Colonic mucosa (tissue), 4 donors: Measurements from ENCODE around the gene RPS6KB2. TPM values are rescaled to one million over a fixed set of nuclear protein-coding genes. Genes with fewer than 3 reads are reported as not detected.
"Not testable (repeated sequence)": the region's sequence is repeated elsewhere in the genome, so short reads cannot be mapped to it uniquely, and the experiment has no call there.

ENCODE experiments used
- DNase-seq: peaks from one replicate; pipeline ENCODE4 v3.0.0-alpha.2; 2020
- H3K27ac ChIP-seq: fragments of 200-600 bp; one replicate; pipeline ENCODE4 v1.8.0; 2021
- H3K27me3 ChIP-seq: fragments of 200-600 bp; one replicate; pipeline ENCODE4 v1.8.0; 2021
- H3K36me3 ChIP-seq: fragments of 200-600 bp; one replicate; pipeline ENCODE4 v1.8.0; 2021
- H3K4me1 ChIP-seq: fragments of 200-600 bp; one replicate; pipeline ENCODE4 v1.8.0; 2021; ENCODE audit warnings: mild to moderate bottlenecking
- H3K4me3 ChIP-seq: fragments of 200-600 bp; one replicate; pipeline ENCODE4 v1.8.0; 2021
- H3K9ac ChIP-seq, 2 donors: one replicate each; pipeline ENCODE4 v1.7.0; 2013; ENCODE audit warnings: control low read depth in 2 of 2, low read depth in 2 of 2, low read length in 2 of 2
- H3K9me3 ChIP-seq: fragments of 200-600 bp; one replicate; pipeline ENCODE4 v1.8.0; 2021
- intact Hi-C: fragments of 100-400 bp; cut with DNase I; formaldehyde crosslinking; loops from one replicate; pipeline ENCODE4 v1.14.1; 2022
- total RNA-seq, 2 donors: library from RNA; stranded (reverse); fragmentation: NEBNext Ultra II Directional in 1 of 2; extraction: Animal tissue kit (Norgen Biotek cat#: 25700) in 1 of 2; gene quantifications; one replicate each; pipeline ENCODE4 v1.2.1, GENCODE V29; 2021
- TF ChIP-seq, protein P1 (sequence below): fragments of 200-600 bp; IDR thresholded peaks from one replicate; pipeline ENCODE4 v1.8.0; 2022; ENCODE audit warnings: antibody characterized with exemption, mild to moderate bottlenecking
- donor health status: healthy.
- donor health status: DM: no; HTN: no; CAD: no.
- donor health status: DM: no; HTN: no; CAD: no.

The RPS6KB2 gene
- total RNA-seq, 2 donors from 2014 or later, result 38.3 to 70.4 TPM

DNA sequence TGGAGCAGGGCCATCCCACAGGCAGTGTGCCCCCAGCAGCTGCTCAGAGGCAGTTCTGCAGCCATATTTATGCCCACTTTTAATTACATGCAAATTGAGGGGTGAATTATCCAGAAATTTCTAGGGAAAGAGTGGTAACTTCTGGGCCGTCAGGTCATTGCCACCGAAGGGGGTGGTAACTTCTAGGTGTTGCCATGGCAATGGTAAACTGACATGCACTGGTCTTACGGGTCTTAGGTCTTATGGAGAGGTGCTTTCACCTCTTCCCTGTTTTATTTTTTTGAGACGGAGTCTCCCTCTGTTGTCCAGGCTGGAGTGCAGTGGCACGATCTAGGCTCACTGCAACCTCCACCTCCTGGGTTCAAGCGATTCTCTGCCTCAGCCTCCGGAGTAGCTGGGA lies 44.6 kb downstream of the RPS6KB2 start:
- Histone ChIP-seq H3K27ac (no peak overlapping the region), H3K27me3 (no peaks in the 10 kb centered on the region), H3K36me3 (no peaks in the 10 kb centered on the region), H3K9me3 (no peaks in the 10 kb centered on the region), H3K4me1 (peaks cover 5% of the 10 kb centered on the region), H3K9ac (no peak overlapping the region), H3K4me3 (no peak overlapping the region)
- intact Hi-C loops, result no loop called here
- no peak for DNase-seq
- TF ChIP-seq, protein P1, sequence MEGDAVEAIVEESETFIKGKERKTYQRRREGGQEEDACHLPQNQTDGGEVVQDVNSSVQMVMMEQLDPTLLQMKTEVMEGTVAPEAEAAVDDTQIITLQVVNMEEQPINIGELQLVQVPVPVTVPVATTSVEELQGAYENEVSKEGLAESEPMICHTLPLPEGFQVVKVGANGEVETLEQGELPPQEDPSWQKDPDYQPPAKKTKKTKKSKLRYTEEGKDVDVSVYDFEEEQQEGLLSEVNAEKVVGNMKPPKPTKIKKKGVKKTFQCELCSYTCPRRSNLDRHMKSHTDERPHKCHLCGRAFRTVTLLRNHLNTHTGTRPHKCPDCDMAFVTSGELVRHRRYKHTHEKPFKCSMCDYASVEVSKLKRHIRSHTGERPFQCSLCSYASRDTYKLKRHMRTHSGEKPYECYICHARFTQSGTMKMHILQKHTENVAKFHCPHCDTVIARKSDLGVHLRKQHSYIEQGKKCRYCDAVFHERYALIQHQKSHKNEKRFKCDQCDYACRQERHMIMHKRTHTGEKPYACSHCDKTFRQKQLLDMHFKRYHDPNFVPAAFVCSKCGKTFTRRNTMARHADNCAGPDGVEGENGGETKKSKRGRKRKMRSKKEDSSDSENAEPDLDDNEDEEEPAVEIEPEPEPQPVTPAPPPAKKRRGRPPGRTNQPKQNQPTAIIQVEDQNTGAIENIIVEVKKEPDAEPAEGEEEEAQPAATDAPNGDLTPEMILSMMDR, result no peak

DNA sequence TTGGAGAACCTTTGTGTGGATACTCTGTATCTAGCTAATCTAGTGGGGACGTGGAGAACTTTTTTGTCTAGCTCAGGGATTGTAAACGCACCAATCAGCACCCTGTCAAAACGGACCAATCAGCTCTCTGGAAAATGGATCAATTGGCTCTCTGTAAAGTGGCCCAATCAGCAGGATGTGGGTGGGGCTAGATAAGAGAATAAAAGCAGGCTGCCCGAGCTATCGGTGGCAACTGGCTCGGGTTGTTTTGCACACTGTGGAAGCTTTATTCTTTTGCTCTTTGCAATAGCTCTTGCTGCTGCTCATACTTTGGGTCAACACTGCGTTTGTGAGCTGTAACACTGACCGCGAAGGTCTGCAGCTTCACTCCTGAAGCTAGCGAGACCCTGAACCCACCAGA lies 48.4 kb downstream of the RPS6KB2 start:
- H3K27ac ChIP-seq, H3K27me3 ChIP-seq, intact Hi-C loops, H3K4me1 ChIP-seq, H3K9me3 ChIP-seq, DNase-seq, H3K36me3 ChIP-seq, H3K4me3 ChIP-seq, H3K9ac ChIP-seq: not testable (repeated sequence)

DNA sequence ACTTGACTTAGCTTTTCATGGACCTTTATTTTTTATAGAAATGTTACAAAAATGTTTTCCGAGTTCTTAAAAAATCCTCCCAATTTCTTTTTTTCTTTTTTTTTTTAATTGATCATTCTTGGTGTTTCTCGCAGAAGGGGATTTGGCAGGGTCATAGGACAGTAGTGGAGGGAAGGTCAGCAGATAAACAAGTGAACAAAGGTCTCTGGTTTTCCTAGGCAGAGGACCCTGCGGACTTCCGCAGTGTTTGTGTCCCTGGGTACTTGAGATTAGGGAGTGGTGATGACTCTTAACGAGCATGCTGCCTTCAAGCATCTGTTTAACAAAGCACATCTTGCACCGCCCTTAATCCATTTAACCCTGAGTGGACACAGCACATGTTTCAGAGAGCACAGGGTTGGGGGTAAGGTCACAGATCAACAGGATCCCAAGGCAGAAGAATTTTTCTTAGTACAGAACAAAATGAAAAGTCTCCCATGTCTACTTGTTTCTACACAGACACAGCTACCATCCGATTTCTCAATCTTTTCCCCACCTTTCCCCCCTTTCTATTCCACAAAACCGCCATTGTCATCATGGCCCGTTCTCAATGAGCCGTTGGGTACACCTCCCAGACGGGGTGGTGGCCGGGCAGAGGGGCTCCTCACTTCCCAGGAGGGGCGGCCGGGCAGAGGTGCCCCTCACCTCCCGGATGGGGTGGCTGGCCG lies 49.2 kb downstream of the RPS6KB2 start:
- DNase-seq, H3K27ac ChIP-seq, H3K36me3 ChIP-seq, intact Hi-C loops, H3K27me3 ChIP-seq, H3K9me3 ChIP-seq, H3K4me1 ChIP-seq, H3K9ac ChIP-seq, H3K4me3 ChIP-seq: not testable (repeated sequence)

DNA sequence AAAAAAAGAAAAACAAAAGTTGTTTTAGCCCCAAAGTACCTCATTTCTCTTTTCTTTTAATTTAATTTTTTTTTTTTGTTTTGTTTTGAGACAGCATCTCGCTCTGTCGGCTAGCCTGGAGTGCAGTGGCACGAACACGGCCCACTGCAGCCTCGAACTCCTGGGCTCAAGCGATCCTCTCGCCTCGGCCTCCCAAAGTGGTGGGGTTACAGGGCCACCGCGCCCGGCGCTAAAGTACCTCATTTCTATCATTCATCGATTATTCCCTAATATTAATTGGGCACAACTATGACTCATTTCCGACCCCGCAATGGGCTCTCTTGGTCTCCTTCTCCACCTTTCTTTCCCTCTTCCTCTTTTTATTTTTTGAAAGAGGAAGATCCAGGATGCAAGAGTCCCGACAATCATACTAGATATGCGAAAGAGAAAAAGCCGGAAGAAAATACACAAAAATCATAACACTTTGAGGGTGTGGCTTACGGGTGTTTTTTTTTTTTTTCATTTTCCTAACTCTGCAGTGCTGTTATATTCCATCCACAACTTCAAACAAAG lies 54.1 kb downstream of the RPS6KB2 start:
- TF ChIP-seq, protein P1, result no peak
- H3K9ac ChIP-seq, result peak overlapping the region; percentile 64 to 67
- H3K27me3 ChIP-seq, result no peaks in the 10 kb centered on the region
- peak; percentile 23 for DNase-seq
- peaks cover 11% of the 10 kb centered on the region for H3K4me1 ChIP-seq
- H3K27ac ChIP-seq, result peak overlapping the region; percentile 79
- intact Hi-C loops, result no loop called here
- peak overlapping the region; percentile 53 for H3K4me3 ChIP-seq
- no peaks in the 10 kb centered on the region for H3K36me3 ChIP-seq
- H3K9me3 ChIP-seq, result no peaks in the 10 kb centered on the region

DNA sequence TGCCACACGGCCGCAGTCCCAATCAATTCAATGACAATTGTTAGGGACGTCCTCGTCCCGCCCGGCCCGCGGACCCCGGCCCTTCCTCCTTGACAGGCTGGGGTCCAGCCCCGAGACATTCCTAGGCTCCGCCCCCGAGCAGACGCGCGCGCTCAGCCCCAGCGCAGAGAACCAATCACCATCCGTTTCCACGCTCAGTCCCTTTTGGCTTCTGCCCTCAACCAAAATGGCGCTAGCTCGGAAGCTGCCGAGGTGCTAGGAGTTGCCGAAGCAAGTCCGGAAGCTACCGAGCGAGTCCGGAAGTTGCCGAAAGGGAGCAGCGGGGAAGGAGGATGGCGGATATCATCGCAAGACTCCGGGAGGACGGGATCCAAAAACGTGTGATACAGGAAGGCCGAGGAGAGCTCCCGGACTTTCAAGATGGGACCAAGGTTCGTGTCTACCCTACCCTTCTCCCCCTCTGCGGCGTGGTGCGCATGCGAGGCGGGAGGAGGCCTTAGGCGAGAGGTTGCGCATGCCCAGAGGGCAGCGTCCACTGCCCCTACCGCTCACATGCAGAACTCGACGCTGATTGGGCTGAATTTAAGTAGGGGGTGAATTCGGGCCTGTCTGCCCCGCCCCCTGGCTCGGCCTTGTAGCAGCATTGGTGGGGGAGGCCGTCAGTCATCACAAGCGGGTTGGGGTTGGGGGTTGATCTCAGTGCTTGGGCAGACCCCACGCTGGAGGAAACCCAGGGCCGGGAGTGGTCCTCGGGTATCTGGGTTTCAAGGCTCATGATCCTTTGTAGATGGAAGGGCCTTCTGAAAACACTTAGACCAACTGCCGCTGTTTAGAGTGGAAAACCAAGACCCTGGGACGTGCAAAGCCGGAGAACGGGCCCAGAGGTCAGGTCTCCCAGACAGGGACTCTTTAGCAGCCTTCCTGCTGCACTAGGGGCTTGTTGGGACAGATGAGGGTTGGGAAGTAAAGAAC lies 54.8 kb downstream of the RPS6KB2 start, which contains the start of gene AIP:
TSS of gene AIP (plus strand) at position 200 of the 972 bp plus-strand sequence. CDS start at position 333, 133 bp downstream.
- peak; percentile 99 for DNase-seq
- H3K9ac ChIP-seq, result peak within 1 kb of the TSS; percentile 64 to 67
- H3K27me3 ChIP-seq, result no peaks in the 10 kb centered on the region
- peaks cover 6% of the 10 kb centered on the region for H3K36me3 ChIP-seq
- H3K4me1 ChIP-seq, result peaks cover 11% of the 10 kb centered on the region
- peak within 1 kb of the TSS; percentile 79 for H3K27ac ChIP-seq
- intact Hi-C loops, result no loop called here
- H3K9me3 ChIP-seq, result no peaks in the 10 kb centered on the region
- TF ChIP-seq, protein P1, result no peak
- peak within 1 kb of the TSS; percentile 53 for H3K4me3 ChIP-seq
